Measurements from ENCODE around the gene TUBG2. TPM values are rescaled to one million over a fixed set of nuclear protein-coding genes. Genes with fewer than 3 reads are reported as not detected.
"Not testable (repeated sequence)": the region's sequence is repeated elsewhere in the genome, so short reads cannot be mapped to it uniquely, and the experiment has no call there.

The TUBG2 gene
- total and polyA plus RNA-seq, 12 donors, result 14.5 to 65.1 (median 45.6) TPM

DNA sequence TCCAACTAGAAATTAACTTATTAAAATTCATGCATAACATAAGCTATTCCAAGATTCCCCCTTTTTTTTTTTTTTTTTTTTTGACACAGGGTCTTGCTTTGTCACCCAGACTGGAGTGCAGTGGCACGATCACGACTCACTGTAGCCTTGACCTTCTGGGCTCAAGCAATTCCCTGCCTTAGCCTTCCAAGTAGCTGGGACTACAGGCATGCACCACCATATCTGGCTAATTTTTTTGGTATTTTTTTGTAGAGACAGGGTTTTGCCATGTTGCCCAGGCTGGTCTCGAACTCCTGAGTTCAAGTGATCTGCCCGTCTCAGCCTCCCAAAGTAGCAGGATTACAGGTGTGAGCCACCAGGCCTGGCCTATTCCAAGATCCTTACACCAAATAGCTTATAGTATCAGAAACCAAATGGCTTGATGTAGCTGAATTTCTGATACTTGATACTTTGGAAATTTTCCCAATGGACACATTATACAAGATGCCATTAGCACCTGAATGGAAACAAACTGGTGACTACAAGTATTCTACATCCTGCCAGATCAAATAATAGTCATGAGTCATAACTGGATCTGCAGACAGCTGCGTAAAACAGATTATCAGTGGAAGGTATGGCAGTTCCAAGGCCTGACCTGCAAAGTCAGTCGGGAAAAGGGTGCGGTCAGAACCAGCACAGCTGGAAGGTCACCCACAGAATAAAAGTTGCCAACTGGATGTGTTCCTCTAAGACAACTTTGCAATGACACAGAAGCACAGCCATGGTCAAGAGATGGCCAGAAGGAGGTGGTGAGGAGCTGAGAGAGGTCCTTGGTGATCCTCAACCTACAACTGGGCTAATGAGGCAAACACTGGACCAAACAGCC lies 35.1 kb upstream of the TUBG2 start:
- Histone ChIP-seq H3K4me3 (no peak overlapping the region), H3K4me1 (replicated peaks in 1 of 2) (peaks cover 6 to 24% of the 10 kb centered on the region in 2 donors), H3K27me3 (no peaks in the 10 kb centered on the region), H3K27ac (peak overlapping the region; percentile 5 to 83 (median 62)), H3K9me3 (replicated peaks in 1 of 3) (no peaks in the 10 kb centered on the region), H3K36me3 (replicated peaks in 1 of 2) (no peaks in the 10 kb centered on the region)
- peak; percentile 65 to 89 (median 80) for DNase-seq
- intact Hi-C loops (cut with DNase I), result no loop called here
- 50 to 60% (median 59%) methylated on average over 7 of the region's 7 CpGs for WGBS, 4 donors
- peak in 1 of 2 donors; percentile 24 for TF ChIP-seq POLR2A (IDR thresholded peaks at IDR 0.05)
- TF ChIP-seq, protein P1, sequence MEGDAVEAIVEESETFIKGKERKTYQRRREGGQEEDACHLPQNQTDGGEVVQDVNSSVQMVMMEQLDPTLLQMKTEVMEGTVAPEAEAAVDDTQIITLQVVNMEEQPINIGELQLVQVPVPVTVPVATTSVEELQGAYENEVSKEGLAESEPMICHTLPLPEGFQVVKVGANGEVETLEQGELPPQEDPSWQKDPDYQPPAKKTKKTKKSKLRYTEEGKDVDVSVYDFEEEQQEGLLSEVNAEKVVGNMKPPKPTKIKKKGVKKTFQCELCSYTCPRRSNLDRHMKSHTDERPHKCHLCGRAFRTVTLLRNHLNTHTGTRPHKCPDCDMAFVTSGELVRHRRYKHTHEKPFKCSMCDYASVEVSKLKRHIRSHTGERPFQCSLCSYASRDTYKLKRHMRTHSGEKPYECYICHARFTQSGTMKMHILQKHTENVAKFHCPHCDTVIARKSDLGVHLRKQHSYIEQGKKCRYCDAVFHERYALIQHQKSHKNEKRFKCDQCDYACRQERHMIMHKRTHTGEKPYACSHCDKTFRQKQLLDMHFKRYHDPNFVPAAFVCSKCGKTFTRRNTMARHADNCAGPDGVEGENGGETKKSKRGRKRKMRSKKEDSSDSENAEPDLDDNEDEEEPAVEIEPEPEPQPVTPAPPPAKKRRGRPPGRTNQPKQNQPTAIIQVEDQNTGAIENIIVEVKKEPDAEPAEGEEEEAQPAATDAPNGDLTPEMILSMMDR (IDR thresholded peaks at IDR 0.05), result no peak

DNA sequence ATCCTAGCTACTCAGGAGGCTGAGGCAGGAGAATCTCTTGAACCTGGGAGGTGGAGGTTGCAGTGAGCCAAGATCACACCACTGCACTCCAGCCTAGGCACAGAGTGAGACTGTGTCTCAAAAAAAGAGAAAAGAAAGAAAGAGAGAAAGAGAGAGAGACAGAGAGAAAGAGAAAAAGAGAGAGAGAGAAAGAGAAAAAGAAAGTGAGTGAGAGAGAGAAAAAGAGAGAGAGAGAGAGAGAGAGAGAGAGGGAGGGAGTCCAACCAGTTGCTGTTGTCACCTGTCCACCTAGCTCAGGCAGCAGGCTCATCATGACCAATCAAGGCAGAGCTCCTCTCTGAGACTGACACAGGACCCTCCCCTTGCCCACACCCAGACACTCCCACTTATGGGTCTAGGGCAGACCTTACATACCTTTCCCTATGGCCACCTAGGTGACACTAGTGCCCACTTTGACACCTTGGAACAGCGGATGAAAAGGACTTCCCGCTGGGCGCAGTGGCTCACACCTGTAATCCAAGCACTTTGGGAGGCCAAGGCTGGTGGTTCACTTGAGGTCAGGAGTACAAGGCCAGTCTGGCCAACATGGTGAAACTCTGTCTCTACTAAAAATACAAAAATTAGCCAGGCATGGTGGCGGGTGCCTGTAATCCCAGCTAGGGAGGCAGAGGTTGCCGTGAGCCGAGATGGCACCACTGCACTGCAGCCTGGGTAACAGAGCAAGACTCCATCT lies 31.9 kb upstream of the TUBG2 start:
- H3K27ac ChIP-seq; H3K27me3 ChIP-seq; H3K9me3 ChIP-seq (replicated peaks in 1 of 3); DNase-seq; H3K4me3 ChIP-seq; intact Hi-C loops (cut with DNase I); H3K36me3 ChIP-seq (replicated peaks in 1 of 2): not testable (repeated sequence)
- peaks cover 0 to 14% of the 10 kb centered on the region in 2 donors for H3K4me1 ChIP-seq (replicated peaks in 1 of 2)
- 72 to 94% (median 88%) methylated on average over 6 of the region's 6 CpGs for whole genome bisulfite sequencing, 4 donors

DNA sequence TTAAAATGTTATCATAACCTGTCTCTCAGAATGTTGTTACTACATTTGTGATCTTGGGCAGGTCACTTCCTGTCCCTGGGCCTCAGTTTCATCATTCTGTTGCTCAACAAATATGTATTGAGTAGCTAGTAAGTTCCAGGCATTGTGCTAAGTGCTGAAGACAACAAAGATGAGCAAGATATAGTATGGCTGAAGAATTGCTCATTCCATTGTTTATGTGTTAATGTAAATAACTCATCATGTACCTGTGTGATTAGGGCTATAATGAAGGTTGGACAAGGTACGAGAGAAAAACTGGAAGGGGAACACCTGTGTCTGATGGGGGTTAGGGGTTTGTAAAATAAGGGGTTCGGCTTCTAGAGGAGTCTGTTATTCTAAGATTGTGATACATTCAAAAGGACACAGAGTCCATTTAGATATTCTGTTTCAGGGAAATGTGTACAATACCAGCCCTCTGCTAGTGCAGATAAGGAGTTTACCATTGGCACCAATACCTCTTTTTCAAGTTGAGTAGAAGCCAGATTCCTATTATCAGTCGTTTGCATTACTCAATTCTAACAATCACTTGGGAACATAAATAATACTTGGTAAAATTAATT lies 29.6 kb upstream of the TUBG2 start:
- Histone ChIP-seq H3K4me1 (replicated peaks in 1 of 2) (no peaks in the 10 kb centered on the region), H3K36me3 (replicated peaks in 1 of 2) (no peaks in the 10 kb centered on the region), H3K27me3 (no peaks in the 10 kb centered on the region), H3K9me3 (replicated peaks in 1 of 3) (no peaks in the 10 kb centered on the region), H3K27ac (no peak overlapping the region), H3K4me3 (no peak overlapping the region)
- DNase-seq, result no peak
- WGBS, 4 donors, result 70 to 74% (median 73%) methylated on average over 3 of the region's 3 CpGs
- intact Hi-C loops (cut with DNase I), result no loop called here
- TF ChIP-seq, protein P1 (IDR thresholded peaks at IDR 0.05), result no peak
- TF ChIP-seq POLR2A (IDR thresholded peaks at IDR 0.05), result no peak

DNA sequence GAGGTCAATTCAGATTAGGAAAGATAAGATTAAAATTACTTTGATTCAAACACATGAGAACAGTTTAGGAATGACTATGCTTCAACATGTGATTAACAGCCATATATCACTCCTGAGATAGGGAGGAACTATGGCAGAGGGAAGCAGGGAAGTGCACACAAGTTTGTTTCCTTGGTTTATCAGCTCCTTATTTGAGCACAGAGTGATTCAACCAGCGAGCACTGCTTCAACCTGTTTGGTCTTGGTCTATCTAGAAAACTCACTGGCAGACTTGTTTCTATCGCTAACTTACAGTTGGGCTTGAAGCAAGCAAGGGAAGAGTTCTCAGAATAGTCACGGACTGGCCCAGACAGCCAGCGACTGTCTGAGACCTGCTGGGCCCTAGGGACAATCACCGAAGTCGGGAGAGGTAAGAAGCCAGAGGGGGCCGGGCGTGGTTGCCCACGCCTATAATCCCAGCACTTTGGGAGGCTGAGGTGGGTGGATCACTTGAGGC lies 26.1 kb upstream of the TUBG2 start:
- no peak overlapping the region for H3K4me3 ChIP-seq
- no peaks in the 10 kb centered on the region for H3K36me3 ChIP-seq (replicated peaks in 1 of 2)
- H3K27me3 ChIP-seq, result no peaks in the 10 kb centered on the region
- H3K27ac ChIP-seq, result peak overlapping the region in 2 of 5 donors; percentile 14 to 63
- no peaks in the 10 kb centered on the region for H3K9me3 ChIP-seq (replicated peaks in 1 of 3)
- TF ChIP-seq POLR2A (IDR thresholded peaks at IDR 0.05), result no peak
- TF ChIP-seq, protein P1 (IDR thresholded peaks at IDR 0.05), result no peak
- WGBS, 4 donors, result 65 to 85% (median 74%) methylated on average over 3 to 9 of the region's 9 CpGs
- peak in 1 of 7 donors; percentile 17 for DNase-seq
- H3K4me1 ChIP-seq (replicated peaks in 1 of 2), result no peaks in the 10 kb centered on the region
- intact Hi-C loops (cut with DNase I), result no loop called here

Data from adrenal gland (tissue), 12 donors.